GM18951 (cell line): Measurements from ENCODE around the gene CSAD.

ENCODE experiments used
- POLR2A ChIP-seq: IDR thresholded peaks from 4 replicates; pipeline ENCODE4 v1.6.1; 2011; ENCODE audit warnings: mild to moderate bottlenecking; ENCODE audit not compliant: insufficient read length, insufficient read depth; ENCODE audit errors: extremely low read depth
- in situ Hi-C: fragments of 300-500 bp; cut with MboI; formaldehyde crosslinking; loops from one replicate; pipeline ENCODE4 v1.12.0; 2022; ENCODE audit warnings: low sequenced_read_pairs, mixed read lengths, inconsistent platforms; ENCODE audit not compliant: unreplicated experiment

CSAD gene

GRCh38 chr12:53222806-53223261 lies 42.1 kb upstream of the CSAD start:
- in situ Hi-C loops = no loop called here
- no peak for TF ChIP-seq POLR2A

GRCh38 chr12:53222170-53222721 lies 41.5 kb upstream of the CSAD start:
- in situ Hi-C loops = no loop called here
- TF ChIP-seq POLR2A = no peak

- in situ Hi-C loops = no loop called here
- peak; percentile 65 for TF ChIP-seq POLR2A
Observed at GRCh38 chr12:53221203-53222080, 40.7 kb upstream of the CSAD start.

GRCh38 chr12:53220694-53221202 lies 40.0 kb upstream of the CSAD start:
- in situ Hi-C loops = no loop called here
- TF ChIP-seq POLR2A = peak; percentile 42

- no peak for TF ChIP-seq POLR2A
- in situ Hi-C loops = loop anchor here (10.0 kb wide), 1 partner anchor 75 kb away; the partner anchor contains the start of genes MYG1 and PFDN5
Observed at GRCh38 chr12:53219956-53220693, 39.4 kb upstream of the CSAD start.

- TF ChIP-seq POLR2A = no peak
- in situ Hi-C loops = loop anchor here (10.0 kb wide), 1 partner anchor 75 kb away; the partner anchor contains the start of genes MYG1 and PFDN5
Observed at GRCh38 chr12:53219292-53219955, 38.7 kb upstream of the CSAD start.

- no peak for TF ChIP-seq POLR2A
- in situ Hi-C loops = loop anchor here (10.0 kb wide), 1 partner anchor 76 kb away; the partner anchor contains the start of genes MYG1 and PFDN5
Observed at GRCh38 chr12:53218551-53219291, 38.0 kb upstream of the CSAD start.

GRCh38 chr12:53217931-53218307 lies 37.2 kb upstream of the CSAD start:
- TF ChIP-seq POLR2A = no peak
- in situ Hi-C loops = loop anchor here (10.0 kb wide), 1 partner anchor 77 kb away; the partner anchor contains the start of genes MYG1 and PFDN5

GRCh38 chr12:53217051-53217930 lies 36.6 kb upstream of the CSAD start:
- in situ Hi-C loops = loop anchor here (10.0 kb wide), 1 partner anchor 78 kb away; the partner anchor contains the start of genes MYG1 and PFDN5
- no peak for TF ChIP-seq POLR2A

- in situ Hi-C loops = loop anchor here (10.0 kb wide), 1 partner anchor 79 kb away; the partner anchor contains the start of genes MYG1 and PFDN5
- no peak for TF ChIP-seq POLR2A
Observed at GRCh38 chr12:53215497-53215896, 34.8 kb upstream of the CSAD start.
